ENCODE data around the gene NOP16. TPM values are rescaled to one million over a fixed set of nuclear protein-coding genes. Genes with fewer than 3 reads are reported as not detected.

NOP16 gene
- total RNA-seq, 1 donor from 2014 or later, result 40.2 TPM

GRCh38 chr5:176388003-176388443, 375 bp downstream of the NOP16 start:
- intact Hi-C loops (cut with micrococcal nuclease), result loop anchor here (1.0 kb wide), 2 partner anchors 27 to 149 kb away; partner anchors contain the start of genes KIAA1191 and RNF44

- intact Hi-C loops (cut with micrococcal nuclease), result no loop called here
Observed at GRCh38 chr5:176387384-176387925, 943 bp downstream of the NOP16 start.

- intact Hi-C loops (cut with micrococcal nuclease), result no loop called here
Observed at GRCh38 chr5:176386491-176386890, 1.9 kb downstream of the NOP16 start.

GRCh38 chr5:176384991-176385390, 3.4 kb downstream of the NOP16 start:
- intact Hi-C loops (cut with micrococcal nuclease), result no loop called here

- intact Hi-C loops (cut with micrococcal nuclease), result no loop called here
Observed at GRCh38 chr5:176384366-176384930, 4.0 kb downstream of the NOP16 start.

GRCh38 chr5:176383961-176384360, 4.4 kb downstream of the NOP16 start:
- intact Hi-C loops (cut with micrococcal nuclease), result no loop called here

GRCh38 chr5:176383248-176383905, 5.0 kb downstream of the NOP16 start:
- intact Hi-C loops (cut with micrococcal nuclease), result no loop called here

GRCh38 chr5:176382721-176383120, 5.7 kb downstream of the NOP16 start:
- intact Hi-C loops (cut with micrococcal nuclease), result no loop called here

GRCh38 chr5:176381979-176382378, 6.4 kb downstream of the NOP16 start:
- intact Hi-C loops (cut with micrococcal nuclease), result no loop called here

GRCh38 chr5:176381423-176381822, 7.0 kb downstream of the NOP16 start:
- intact Hi-C loops (cut with micrococcal nuclease), result no loop called here

GRCh38 chr5:176379881-176380280, 8.5 kb downstream of the NOP16 start:
- intact Hi-C loops (cut with micrococcal nuclease), result no loop called here

- intact Hi-C loops (cut with micrococcal nuclease), result no loop called here
Observed at GRCh38 chr5:176373100-176373818, 15.1 kb downstream of the NOP16 start.

GRCh38 chr5:176371621-176372539, 16.5 kb downstream of the NOP16 start:
- intact Hi-C loops (cut with micrococcal nuclease), result no loop called here

- intact Hi-C loops (cut with micrococcal nuclease), result loop anchor here (10.0 kb wide), 1 partner anchor 135 kb away; the partner anchor contains the start of gene SIMC1
Observed at GRCh38 chr5:176369934-176370711, 18.3 kb downstream of the NOP16 start.

GRCh38 chr5:176368726-176369125, 19.7 kb downstream of the NOP16 start:
- intact Hi-C loops (cut with micrococcal nuclease), result loop anchor here (10.0 kb wide), 1 partner anchor 134 kb away; the partner anchor contains the start of gene SIMC1

GRCh38 chr5:176366232-176366894, 22.0 kb downstream of the NOP16 start:
- intact Hi-C loops (cut with micrococcal nuclease), result loop anchor here (10.0 kb wide), 1 partner anchor 132 kb away; the partner anchor contains the start of gene SIMC1

GRCh38 chr5:176365351-176366231, 22.8 kb downstream of the NOP16 start, which contains the start of gene ARL10:
ARL10 (plus strand) TSS chr5:176365487; CDS start chr5:176365564, 77 bp downstream.
- intact Hi-C loops (cut with micrococcal nuclease), result loop anchor here (1.0 to 10.0 kb wide), 2 partner anchors 24 to 131 kb away; partner anchors contain the start of gene SIMC1

- intact Hi-C loops (cut with micrococcal nuclease), result loop anchor here (1.0 to 10.0 kb wide), 3 partner anchors 24 to 130 kb away; partner anchors contain the start of genes FAF2 and SIMC1
Observed at GRCh38 chr5:176364765-176365350, 23.5 kb downstream of the NOP16 start.
